Endodermal cell (in vitro differentiated cells): ENCODE measurements around the gene RASSF8. TPM values are rescaled to one million over a fixed set of nuclear protein-coding genes. Genes with fewer than 3 reads are reported as not detected.
A peak's percentile ranks its signal among the peaks of the same experiment; 100 is the strongest.

Source experiments
- DNase-seq: peaks from one replicate; pipeline ENCODE4 v3.0.0-alpha.2; 2017
- H3K27ac ChIP-seq: 2 replicates; pipeline ENCODE4 v1.5.1; 2013; ENCODE audit warnings: mild to moderate bottlenecking, low read depth, low read length, moderate library complexity
- H3K27me3 ChIP-seq: 2 replicates; pipeline ENCODE4 v1.6.1; 2013; ENCODE audit warnings: mild to moderate bottlenecking, low read length, moderate library complexity; ENCODE audit not compliant: insufficient read depth, control insufficient read depth, poor library complexity, severe bottlenecking
- H3K36me3 ChIP-seq: 2 replicates; pipeline ENCODE4 v1.7.0; 2013; ENCODE audit warnings: mild to moderate bottlenecking, low read length, moderate library complexity; ENCODE audit not compliant: control insufficient read depth, insufficient read depth
- H3K4me1 ChIP-seq: one replicate; pipeline ENCODE4 v1.7.0; 2013; ENCODE audit warnings: low read length; ENCODE audit not compliant: control insufficient read depth, insufficient read depth
- H3K4me3 ChIP-seq: 2 replicates; pipeline ENCODE4 v1.5.1; 2013; ENCODE audit warnings: mild to moderate bottlenecking, low read length, moderate library complexity
- H3K9ac ChIP-seq: 2 replicates; pipeline ENCODE4 v1.6.1; 2013; ENCODE audit warnings: mild to moderate bottlenecking, low read length, moderate library complexity; ENCODE audit not compliant: poor library complexity, severe bottlenecking; ENCODE audit errors: extremely low read depth
- H3K9me3 ChIP-seq: 2 replicates; pipeline ENCODE4 v1.6.1; 2013; ENCODE audit warnings: mild to moderate bottlenecking, low read length, moderate library complexity; ENCODE audit not compliant: control insufficient read depth
- H3K27ac Mint-ChIP-seq: 2 replicates; pipeline ENCODE4 v1.8.0; 2020; ENCODE audit warnings: mixed read lengths
- H3K27me3 Mint-ChIP-seq: 2 replicates; pipeline ENCODE4 v1.8.0; 2021; ENCODE audit warnings: mild to moderate bottlenecking, mixed read lengths; ENCODE audit not compliant: insufficient read depth
- H3K36me3 Mint-ChIP-seq: 2 replicates; pipeline ENCODE4 v1.8.0; 2020; ENCODE audit warnings: low read depth, mixed read lengths
- H3K4me1 Mint-ChIP-seq: 2 replicates; pipeline ENCODE4 v1.8.0; 2020; ENCODE audit warnings: mixed read lengths
- H3K4me3 Mint-ChIP-seq: 2 replicates; pipeline ENCODE4 v1.8.0; 2020; ENCODE audit warnings: mild to moderate bottlenecking, moderate library complexity, mixed read lengths
- H3K9me3 Mint-ChIP-seq: 2 replicates; pipeline ENCODE4 v1.8.0; 2020; ENCODE audit warnings: mild to moderate bottlenecking, mixed read lengths
- CTCF ChIP-seq: fragments of 200-600 bp; sonication (generic); conservative IDR thresholded peaks from 2 replicates; pipeline ENCODE4 v1.5.0; 2021; ENCODE audit warnings: antibody characterized with exemption, mild to moderate bottlenecking
- WGBS, 2 experiments: methylation state at CpG; one replicate each; pipeline versions ENCODE4 v1.1.5 to v1.1.7; 2013; ENCODE audit warnings: missing lambda C conversion rate in 2 of 2, mixed read lengths in 1 of 2; ENCODE audit not compliant: insufficient coverage in 1 of 2, insufficient read length in 1 of 2; 5-methylcytosine and 5-hydroxymethylcytosine counted together
- total RNA-seq, 2 donors: library from RNA; stranded (reverse); fragmentation: NEBNext Ultra II Directional in 1 of 2; extraction: Animal tissue kit (Norgen Biotek cat#: 25700) in 1 of 2; gene quantifications; 2 replicates in 1 of 2; 3 replicates in 1 of 2; pipeline ENCODE4 v1.2.1, GENCODE V29; 2021

RASSF8 gene
- total RNA-seq, 2 donors from 2014 or later: 87.0 to 183 TPM

- TF ChIP-seq CTCF: no peak
- H3K27me3 Mint-ChIP-seq: no peaks in the 10 kb centered on the region
- Histone ChIP-seq H3K36me3 (peaks cover 4% of the 10 kb centered on the region), H3K27ac (no peak overlapping the region), H3K27me3 (no peaks in the 10 kb centered on the region), H3K4me1 (peaks cover 10% of the 10 kb centered on the region), H3K4me3 (no peak overlapping the region), H3K9ac (no peak overlapping the region), H3K9me3 (no peaks in the 10 kb centered on the region)
- H3K4me3 Mint-ChIP-seq: no peak overlapping the region
- no peaks in the 10 kb centered on the region for H3K9me3 Mint-ChIP-seq
- peak overlapping the region; percentile 25 for H3K27ac Mint-ChIP-seq
- H3K4me1 Mint-ChIP-seq: peaks cover 58% of the 10 kb centered on the region
- DNase-seq: no peak
- peaks cover 8% of the 10 kb centered on the region for H3K36me3 Mint-ChIP-seq
These were observed 27.7 kb downstream of the RASSF8 start for GRCh38 chr12:25986180-25986579.

- H3K36me3 Mint-ChIP-seq: peaks cover 11% of the 10 kb centered on the region
- no peak overlapping the region for H3K9ac ChIP-seq
- no peak for TF ChIP-seq CTCF
- no peaks in the 10 kb centered on the region for H3K9me3 Mint-ChIP-seq
- H3K27ac Mint-ChIP-seq: no peak overlapping the region
- WGBS, 2 experiments: 91% methylated on average over 1 of the region's 2 CpGs; no CpG with 5 or more reads in 1 of the 2 experiments
- H3K4me3 ChIP-seq: no peak overlapping the region
- H3K27ac ChIP-seq: no peak overlapping the region
- H3K27me3 Mint-ChIP-seq: no peaks in the 10 kb centered on the region
- no peaks in the 10 kb centered on the region for H3K27me3 ChIP-seq
- H3K4me1 Mint-ChIP-seq: peaks cover 70% of the 10 kb centered on the region
- H3K4me1 ChIP-seq: peaks cover 15% of the 10 kb centered on the region
- H3K9me3 ChIP-seq: no peaks in the 10 kb centered on the region
- H3K4me3 Mint-ChIP-seq: no peak overlapping the region
- no peak for DNase-seq
- peaks cover 4% of the 10 kb centered on the region for H3K36me3 ChIP-seq
These were observed 30.0 kb downstream of the RASSF8 start for GRCh38 chr12:25988505-25988904.

GRCh38 chr12:25990495-25990894, 32.0 kb downstream of the RASSF8 start:
- no peak overlapping the region for H3K4me3 Mint-ChIP-seq

More at GRCh38 chr12:25990495-25990894, 32.0 kb downstream of the RASSF8 start:
- H3K36me3 Mint-ChIP-seq: peaks cover 11% of the 10 kb centered on the region
- no peaks in the 10 kb centered on the region for H3K9me3 ChIP-seq
- no peaks in the 10 kb centered on the region for H3K27me3 ChIP-seq
- no peaks in the 10 kb centered on the region for H3K9me3 Mint-ChIP-seq
- no peak overlapping the region for H3K27ac Mint-ChIP-seq
- no CpG with 5 or more reads among the region's 2 CpGs for WGBS, 2 experiments
- H3K9ac ChIP-seq: no peak overlapping the region
- no peak overlapping the region for H3K27ac ChIP-seq
- H3K4me1 Mint-ChIP-seq: peaks cover 76% of the 10 kb centered on the region
- DNase-seq: no peak
- H3K4me3 ChIP-seq: no peak overlapping the region
- H3K27me3 Mint-ChIP-seq: no peaks in the 10 kb centered on the region
- peaks cover 21% of the 10 kb centered on the region for H3K4me1 ChIP-seq
- TF ChIP-seq CTCF: no peak
- H3K36me3 ChIP-seq: peaks cover 7% of the 10 kb centered on the region
